HG03571 (cell line): Measurements from ENCODE around the gene IKZF3.
"Not testable (repeated sequence)": the region's sequence is repeated elsewhere in the genome, so short reads cannot be mapped to it uniquely, and the experiment has no call there.

Experiments
- ATAC-seq: cut with Tn5 transposase; IDR thresholded peaks from one replicate; pipeline ENCODE4 v1.9.1; 2021; ENCODE audit not compliant: unreplicated experiment

The IKZF3 gene

DNA sequence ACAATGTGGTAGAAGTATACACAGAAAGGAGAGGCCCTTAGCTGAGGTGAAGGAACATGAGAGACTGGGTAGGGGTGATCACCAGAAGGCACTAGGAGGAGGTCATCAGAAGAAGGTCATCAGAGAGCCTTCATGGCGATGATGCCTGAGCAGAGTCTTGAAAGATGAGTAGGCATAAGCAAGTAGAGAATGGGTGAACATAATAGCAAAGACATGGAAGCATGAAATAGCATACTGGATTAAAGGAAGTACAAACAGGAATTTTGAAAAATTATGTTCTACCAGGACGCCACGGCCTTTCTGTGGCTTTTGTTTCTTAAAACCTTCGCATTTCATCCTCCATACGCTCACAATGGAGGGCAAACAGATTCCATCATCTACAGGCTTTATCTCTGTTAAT is 2.9 kb downstream of the IKZF3 start:
- no peak for ATAC-seq

DNA sequence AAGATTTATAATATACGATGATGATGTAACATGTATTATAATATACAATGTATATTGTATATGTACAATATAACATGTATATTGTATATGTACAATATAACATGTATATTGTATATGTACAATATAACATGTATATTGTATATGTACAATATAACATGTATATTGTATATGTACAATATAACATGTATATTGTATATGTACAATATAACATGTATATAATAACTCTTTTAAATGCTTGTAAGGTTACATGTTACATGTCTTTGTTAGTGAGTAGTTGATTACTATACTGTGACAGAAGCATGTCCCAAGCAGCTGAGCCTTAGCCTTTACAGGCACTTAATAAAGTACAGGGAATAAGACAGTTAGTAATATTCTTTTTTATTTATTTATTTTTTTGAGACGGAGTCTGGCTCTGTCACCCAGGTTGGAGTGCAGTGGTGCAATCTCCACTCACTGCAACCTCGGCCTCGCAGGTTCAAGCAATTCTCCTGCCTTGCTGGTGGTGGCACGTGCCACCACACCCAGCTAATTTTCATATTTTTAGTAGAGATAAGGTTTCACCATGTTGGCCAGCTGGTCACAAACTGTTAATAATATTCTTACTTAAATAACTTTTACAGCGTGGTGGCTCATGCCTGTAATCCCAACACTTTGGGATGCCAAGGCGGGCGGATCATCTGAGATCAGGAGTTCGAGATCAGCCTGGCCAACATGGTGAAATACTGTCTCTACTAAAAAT is 8.0 kb downstream of the IKZF3 start:
- ATAC-seq = not testable (repeated sequence)

DNA sequence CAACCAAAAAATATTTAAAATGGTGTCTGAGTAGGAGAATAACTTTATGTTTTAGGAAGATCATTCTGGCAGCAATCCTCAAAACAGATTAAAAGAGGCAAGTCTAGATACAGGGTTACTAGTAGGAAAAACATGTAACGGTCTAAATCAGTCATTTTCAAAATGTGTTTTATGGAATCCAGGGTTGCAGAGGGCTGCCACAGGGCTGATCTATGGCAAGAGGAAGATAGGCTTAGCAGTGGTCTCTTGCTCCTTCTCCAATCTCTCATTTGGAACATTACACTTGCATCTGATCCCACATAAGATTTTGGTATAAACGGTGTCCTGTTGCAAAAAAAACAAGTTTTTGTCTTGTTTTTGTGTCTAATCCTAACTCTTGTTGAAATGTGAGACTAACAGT is 9.2 kb downstream of the IKZF3 start:
- ATAC-seq = no peak

DNA sequence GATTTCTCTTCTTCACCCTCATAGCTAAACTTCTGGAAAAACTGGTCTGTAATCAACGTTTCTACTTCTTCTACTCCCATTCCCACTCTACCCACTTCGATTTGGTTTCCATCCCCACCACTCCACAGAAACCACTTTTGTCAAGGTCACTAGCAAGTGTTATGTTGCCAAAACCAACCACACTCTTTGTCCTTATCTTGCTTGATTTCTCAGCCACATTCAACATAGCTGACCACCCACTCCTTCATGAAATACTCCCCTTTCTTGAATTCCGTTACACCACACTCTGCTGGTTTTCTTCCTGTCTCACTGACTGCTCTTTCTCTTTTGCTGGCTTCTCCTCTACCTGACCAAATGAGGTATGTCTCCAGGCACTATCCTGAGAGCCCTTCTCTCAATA is 11.9 kb downstream of the IKZF3 start:
- no peak for ATAC-seq

DNA sequence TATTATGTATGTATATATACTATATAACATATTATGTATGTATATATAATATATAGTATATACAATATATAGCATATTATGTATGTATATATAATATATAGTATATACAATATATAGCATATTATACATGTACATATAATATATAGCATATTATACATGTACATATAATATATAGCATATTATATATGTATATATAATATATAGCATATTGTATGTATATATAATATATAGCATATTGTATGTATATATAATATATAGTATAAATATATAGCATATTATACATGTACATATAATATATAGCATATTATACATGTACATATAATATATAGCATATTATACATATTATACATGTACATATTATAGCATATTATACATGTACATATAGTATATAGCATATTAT is 13.9 kb downstream of the IKZF3 start:
- ATAC-seq = not testable (repeated sequence)

DNA sequence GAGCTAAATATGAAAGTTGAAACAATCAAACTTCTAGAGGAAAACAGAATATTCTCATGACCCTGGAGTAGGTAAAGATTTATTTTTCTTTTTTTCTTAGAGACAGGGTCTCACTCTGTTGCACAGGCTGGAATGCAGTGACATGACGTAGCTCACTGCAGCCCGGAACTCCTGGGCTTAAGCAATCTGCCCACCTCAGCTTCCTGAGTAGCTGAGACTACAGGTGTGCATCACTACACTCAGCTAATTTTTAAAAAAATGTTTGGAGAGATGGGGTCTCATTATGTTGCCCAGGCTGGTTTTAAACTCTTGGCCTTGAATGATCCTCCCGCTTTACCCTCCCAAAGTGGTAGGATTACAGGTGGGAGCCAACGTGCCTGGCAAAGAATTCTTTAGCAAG is 15.5 kb downstream of the IKZF3 start:
- ATAC-seq = no peak

DNA sequence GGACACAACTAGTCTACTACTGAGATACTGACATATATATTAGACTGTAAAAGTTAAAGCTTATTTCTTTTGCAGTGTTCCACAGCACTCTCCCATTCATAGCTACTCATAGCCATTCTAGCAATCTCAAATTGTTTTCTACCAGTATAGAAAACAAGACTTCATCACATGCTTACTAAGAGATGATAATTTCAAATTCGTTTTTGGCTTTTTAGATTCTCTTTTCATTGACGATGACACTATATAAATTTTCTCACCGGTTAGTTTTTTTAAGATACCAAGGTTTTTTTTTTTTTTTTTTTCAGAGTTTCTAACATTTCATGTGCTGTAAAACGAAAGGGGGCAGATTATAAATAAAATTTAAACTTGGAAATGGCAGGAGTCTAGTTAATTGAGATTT is 17.9 kb downstream of the IKZF3 start:
- ATAC-seq = no peak

DNA sequence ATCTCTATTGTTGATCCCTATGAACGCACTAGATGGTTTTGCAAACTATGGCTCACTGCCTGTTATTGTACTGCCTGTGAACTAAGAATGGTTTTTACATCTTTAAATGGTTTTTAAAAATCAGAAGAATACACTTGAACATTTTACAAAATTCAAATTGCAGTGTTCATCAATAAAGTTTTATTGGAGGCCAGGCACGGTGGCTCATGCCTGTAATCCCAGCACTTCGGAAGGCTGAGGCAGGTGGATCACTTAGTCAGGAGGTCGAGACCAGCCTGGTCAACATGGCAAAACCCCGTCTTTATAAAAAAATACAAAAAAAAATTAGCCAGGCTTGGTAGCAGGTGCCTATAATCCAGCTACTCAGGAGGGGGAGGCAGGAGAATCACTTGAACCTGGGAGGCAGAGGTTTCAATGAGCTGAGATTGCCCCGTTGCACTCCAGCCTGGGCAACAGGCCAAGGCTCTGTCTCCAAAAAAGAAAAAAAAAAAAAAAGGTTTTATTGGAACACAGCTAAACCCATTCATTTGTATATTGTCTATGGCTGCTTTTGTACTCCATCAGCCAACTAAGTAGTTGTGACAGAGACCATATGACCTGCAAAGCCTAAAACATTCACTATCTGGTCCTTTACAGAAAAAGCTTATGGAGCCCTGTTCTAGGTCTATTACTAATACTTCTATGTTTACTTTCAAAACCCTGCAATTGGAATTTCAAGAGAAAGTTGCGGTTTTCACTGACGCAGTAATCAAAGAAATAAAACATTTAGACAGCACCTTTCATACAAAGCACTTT is 18.9 kb downstream of the IKZF3 start:
- ATAC-seq = no peak

DNA sequence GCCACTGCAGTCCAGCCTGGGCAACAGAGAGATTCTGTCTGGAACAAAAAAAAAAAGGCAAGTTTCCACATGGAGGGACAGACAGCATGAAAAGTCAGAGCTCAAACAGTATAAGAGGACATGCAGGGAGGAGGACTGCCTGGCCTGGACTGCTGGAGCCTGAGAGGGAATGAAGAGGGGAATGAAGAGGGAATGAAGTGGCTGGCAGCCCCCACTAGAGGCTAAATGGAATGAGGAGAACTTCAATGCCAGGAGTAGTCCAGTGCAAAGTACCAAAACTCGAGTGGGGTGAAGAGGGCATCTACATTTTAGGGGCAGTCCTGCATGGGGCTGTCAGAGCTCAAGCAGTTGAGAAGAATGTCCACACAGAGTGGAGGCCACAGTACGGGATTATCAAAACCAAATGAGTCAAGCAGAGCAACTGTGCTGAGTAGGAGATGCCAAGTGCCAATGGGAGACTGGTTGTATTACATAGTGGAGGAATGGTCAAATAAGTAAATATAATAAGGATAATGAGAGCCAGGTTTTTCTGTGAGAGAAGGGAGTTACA is 22.9 kb downstream of the IKZF3 start:
- no peak for ATAC-seq

DNA sequence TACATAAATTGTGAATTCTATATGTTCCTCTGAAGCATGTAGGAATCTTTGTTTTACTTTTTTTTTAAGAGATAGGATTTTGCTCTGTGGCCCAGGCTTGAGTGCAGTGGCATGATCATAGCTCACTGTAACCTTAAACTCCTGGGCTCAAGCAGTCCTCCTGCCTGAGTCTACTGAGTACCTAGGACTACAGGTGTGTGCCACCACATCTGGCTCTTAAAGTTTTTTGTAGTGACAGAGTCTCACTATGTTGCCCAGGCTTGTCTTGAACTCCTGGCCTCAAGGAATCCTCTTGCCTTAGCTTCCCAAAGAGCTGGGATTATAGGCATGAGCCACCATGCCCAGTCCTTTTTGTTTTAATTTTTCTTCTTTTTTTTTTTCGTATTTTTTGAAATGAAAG is 25.3 kb downstream of the IKZF3 start:
- ATAC-seq = no peak

DNA sequence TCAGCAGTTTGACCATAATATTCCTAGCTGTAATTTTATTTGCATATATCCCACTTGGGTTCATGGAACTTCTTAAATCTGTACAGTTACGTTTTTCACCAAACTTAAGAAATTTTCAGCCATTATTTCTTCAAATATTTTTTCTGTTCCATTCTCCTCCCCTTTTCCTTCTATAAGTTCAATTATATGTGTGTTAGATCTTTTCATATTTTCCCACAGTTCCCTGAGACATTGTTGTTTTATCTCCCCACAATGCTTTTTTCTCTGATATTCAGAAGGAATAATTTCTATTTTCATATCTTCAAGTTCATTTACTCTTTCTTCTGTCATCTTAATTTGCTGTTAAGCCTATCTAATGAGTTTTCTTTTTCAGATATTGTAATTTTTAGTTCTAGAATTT is 26.1 kb downstream of the IKZF3 start:
- no peak for ATAC-seq

DNA sequence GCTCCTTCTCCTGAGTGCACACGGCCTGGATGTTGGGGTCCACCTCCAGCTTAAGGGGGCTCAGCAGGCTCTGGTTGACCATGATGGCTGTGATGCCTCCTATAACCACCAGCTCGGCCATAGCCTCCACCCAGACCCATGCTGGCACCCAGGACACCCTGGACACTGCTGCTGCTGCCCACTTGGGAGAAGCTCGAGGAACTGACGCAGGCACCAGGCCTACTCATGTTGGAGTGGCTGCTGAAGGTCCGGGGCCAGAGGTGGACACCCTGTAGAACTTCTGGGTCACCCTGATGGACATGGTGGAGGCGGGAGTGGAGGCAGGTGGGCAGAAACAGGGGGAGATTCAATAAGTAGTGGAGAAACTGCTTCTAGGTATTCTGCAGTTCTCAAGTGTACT is 28.0 kb downstream of the IKZF3 start:
- ATAC-seq = no peak

DNA sequence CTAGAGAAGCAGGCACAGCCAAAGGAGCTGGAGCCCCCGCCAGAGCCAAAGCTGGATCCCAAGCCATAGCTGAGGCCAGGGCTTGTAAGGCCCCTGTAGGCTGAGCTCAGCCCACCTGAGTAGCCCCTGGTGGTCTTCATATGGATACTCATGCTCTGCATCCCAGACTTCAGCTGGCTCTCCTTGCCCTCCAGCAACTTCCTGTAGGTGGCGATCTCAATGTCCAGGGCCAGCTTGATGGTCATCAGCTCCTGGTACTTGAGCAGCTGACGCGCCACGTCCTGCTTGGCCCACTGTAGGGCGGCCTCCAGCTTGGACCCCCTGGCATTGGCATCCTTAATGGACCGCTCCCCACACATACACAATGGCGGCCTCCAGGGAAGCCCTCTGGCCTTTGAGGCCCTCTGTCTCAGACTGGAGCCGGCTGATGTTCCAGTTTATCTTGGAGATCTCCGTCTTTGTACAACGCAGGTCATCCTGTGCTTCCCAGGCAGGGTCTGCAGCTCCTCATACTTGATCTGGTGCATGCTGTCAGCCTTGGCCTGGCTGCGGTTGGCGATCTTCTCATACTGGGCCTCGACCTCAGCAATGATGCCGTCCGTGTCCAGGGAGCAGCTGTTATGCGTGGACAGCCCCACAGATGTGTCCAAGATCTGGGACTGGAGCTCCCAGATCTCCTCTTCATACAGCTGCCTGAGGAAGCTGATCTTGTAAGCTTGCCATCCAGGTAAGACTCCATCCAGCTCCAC is 28.9 kb downstream of the IKZF3 start:
- ATAC-seq = no peak

DNA sequence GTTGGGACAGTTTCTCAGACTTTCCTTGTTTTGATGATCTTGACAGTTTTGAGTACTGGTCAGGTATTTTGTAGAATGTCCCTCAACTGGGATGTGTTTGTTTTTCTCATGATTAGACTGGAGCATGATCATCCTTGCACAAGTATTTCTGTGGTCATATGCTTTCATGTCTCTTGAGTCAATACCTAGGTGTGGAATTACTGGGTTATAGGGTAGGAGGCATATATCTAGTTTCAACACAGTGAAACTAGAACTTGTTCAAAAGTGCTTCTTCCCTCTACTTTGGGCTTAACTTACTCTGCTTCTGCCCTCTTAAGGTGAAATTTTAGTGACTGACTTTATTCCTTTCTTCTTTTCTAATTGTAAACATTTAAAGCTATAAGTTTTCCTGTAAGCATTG is 30.1 kb downstream of the IKZF3 start:
- ATAC-seq = no peak

DNA sequence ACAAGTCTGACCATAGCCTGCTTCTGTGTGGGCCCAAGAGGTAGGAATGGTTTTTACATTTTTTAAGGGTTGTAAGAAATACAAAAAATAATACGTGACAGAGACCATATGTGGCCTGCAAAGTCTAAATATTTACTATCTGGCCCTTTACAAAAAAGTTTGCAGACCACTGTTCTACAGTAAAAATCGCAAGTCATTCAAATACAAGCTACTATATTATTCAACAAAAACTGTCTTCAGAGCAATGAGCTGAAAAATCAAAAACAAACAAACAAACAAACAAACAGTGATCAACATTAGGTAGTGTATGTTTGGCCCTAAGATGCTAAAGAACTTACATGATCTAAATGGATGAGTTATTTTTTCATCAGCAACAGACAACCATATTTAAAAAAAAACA is 32.5 kb downstream of the IKZF3 start:
- no peak for ATAC-seq

DNA sequence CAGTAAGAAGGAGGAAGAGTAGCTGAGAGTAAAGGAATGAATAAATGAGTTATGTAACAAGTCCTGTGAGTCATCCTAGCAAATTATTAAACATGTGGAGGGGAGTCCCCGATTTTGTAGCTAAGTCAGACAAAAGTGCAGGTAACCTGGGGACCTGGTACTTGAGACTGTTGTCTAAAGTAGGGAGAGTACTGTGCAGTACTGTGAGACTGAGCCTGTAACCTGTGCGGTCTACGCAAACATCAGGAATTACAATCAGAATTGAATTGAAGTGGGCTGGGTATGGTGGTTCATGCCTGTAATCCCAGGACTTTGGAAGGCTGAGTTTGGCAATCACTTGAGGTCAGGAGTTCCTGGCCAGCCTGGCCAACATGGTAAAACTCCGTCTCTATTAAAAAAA is 35.7 kb downstream of the IKZF3 start:
- no peak for ATAC-seq

DNA sequence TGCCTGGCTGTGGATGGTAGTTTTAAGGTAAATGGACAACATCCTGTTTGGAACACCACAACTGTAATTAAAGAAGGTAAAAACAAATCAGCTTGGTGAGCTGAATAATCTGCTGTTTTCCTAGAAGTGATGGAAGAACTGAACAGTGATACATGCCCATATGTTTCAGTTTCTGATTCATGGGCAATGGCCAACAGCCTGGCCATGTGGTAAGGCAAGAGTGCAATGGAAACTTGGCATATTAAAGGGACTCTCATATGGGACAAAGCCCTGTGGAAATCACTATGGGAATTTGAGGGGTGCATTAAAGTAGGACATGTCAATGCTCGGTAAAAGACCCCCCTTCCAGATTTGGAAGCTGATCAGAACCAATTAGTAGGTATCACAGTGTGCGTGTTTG is 37.8 kb downstream of the IKZF3 start:
- no peak for ATAC-seq

DNA sequence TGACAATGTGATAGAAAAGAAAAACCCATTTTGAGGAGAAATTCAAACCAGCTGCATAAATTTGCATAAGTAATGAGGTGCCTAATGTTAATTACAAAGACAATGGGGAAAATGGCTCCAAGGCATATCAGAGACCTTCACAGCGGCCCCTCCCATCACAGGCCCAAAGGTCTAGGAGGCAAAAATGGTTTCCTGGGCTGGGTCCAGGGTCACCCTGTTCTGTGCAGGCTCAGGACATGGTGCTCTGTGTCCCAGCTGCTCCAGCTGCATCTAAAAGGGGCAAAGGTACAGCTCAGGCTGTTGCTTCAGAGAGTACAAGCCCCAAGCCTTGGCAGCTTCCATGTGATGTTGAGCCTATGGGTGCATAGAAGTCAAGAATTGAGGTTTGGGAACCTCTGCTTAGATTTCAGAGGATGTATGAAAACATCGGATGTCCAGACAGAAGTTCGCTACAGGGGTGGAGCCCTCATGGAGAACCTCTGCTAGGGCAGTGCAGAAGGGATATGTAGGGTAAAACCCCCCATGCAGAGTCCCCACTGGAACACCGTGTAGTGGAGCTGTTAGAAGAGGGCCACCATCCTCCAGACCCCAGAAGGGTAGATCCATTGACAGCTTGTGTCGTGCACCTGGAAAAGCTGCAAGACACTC is 40.6 kb downstream of the IKZF3 start:
- no peak for ATAC-seq

DNA sequence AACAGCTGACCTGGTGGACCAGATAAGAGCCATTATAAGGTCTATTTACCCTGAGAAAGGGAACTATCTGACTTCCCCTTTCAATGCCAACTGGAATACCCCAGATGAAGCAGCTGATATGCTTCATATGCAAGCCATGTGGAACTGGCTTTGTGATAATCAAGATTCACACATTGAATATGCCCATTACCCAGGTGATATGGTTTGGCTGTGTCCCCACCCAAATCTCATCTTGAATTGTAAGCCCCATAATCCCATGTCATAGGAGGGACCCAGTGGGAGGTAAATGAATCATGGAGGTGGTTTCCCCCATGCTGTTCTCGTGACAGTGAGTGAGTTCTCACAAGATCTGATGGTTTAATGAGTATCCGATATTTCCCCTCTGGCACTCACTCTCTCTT is 42.1 kb downstream of the IKZF3 start:
- ATAC-seq = no peak

DNA sequence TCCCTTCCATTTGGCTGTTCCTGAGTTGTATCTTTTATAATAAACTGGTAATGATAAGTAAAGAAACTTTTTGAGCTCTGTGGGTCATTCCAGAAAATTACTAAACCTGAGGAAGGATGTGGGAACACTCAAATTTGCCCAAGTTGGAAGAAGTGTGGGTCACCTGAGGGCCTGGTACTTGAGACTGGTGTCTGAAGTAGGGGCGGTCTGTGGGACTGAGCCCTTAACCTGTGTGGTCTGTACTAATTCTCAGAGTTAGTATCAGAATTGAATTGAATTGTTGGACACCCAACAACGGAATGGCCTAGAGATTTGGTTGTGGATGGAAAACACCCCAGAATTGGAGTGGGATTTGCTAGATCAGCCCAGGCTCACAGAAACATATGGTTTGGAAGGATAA is 43.1 kb downstream of the IKZF3 start:
- ATAC-seq = no peak

DNA sequence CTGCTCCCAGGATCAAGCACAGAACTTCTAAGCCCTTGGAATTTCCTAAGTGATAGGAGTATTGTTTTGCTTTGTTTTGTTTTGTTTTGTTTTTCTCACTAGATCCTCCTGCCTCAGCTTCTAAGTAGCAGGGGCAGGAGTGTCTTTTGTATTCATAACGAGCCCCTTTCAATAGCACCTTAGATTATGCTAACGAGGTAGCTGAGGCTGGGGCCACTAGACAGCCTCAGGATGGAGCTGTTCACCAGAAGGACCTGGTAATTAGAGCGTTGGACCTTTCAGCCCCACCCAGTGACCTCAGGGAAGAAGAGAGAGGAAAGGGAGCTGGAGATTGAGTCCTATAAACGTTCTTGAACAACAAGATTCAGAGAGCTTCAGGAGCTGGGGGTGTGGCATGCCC is 43.6 kb downstream of the IKZF3 start:
- ATAC-seq = no peak
